Stimulated activated CD4-positive, alpha-beta T cell treated with anti-CD3 and anti-CD28 coated beads, Interleukin-4, amount 100 ng/mL, for 4 hours (primary cell): Measurements from ENCODE around the gene HOXA6.

Source experiments
- DNase-seq, 2 experiments: peaks; one replicate each; pipeline ENCODE4 v3.0.0-alpha.2; 2020

HOXA6 gene

GRCh38 chr7:27117887-27118491 is 29.6 kb downstream of the HOXA6 start:
- DNase-seq = no peak

- no peak for DNase-seq
These were observed 30.4 kb downstream of the HOXA6 start for GRCh38 chr7:27116962-27117886.

- no peak for DNase-seq
These were observed 31.3 kb downstream of the HOXA6 start for GRCh38 chr7:27116031-27116961.

- no peak for DNase-seq
These were observed 32.1 kb downstream of the HOXA6 start for GRCh38 chr7:27115221-27116026.

GRCh38 chr7:27114881-27115220 is 32.7 kb downstream of the HOXA6 start:
- DNase-seq = no peak

- no peak for DNase-seq
These were observed 33.4 kb downstream of the HOXA6 start for GRCh38 chr7:27113991-27114769.

- no peak for DNase-seq
These were observed 34.3 kb downstream of the HOXA6 start for GRCh38 chr7:27112955-27113949.

- DNase-seq = no peak
These were observed 35.2 kb downstream of the HOXA6 start for GRCh38 chr7:27112361-27112760.

GRCh38 chr7:27111751-27112277 is 35.8 kb downstream of the HOXA6 start:
- DNase-seq = no peak

- no peak for DNase-seq
These were observed 36.4 kb downstream of the HOXA6 start for GRCh38 chr7:27111042-27111750.

- DNase-seq = no peak
These were observed 37.2 kb downstream of the HOXA6 start for GRCh38 chr7:27110186-27111031.

- DNase-seq = no peak
These were observed 37.9 kb downstream of the HOXA6 start for GRCh38 chr7:27109466-27110185.

GRCh38 chr7:27108390-27109127 is 39.0 kb downstream of the HOXA6 start:
- DNase-seq = no peak

- no peak for DNase-seq
These were observed 39.9 kb downstream of the HOXA6 start for GRCh38 chr7:27107391-27108381.

- DNase-seq = no peak
These were observed 40.7 kb downstream of the HOXA6 start for GRCh38 chr7:27106901-27107240.
